K562 (cell line): ENCODE data around the gene BNC2. TPM values are rescaled to one million over a fixed set of nuclear protein-coding genes. Genes with fewer than 3 reads are reported as not detected.

ENCODE experiments used
- ATAC-seq: fragments of 200-7000 bp; cut with Tn5 transposase; 3 replicates; pipeline ENCODE4 v1.9.1; 2020; ENCODE audit warnings: moderate library complexity
- BruUV-seq: library from RNA; stranded (reverse); fragments of 400-500 nt; replicated peaks from 2 replicates; lab custom pipeline; 2021; lab: Mats Ljungman, UMichigan
- CTCF ChIA-PET: fragments of 300-600 bp; formaldehyde crosslinking; extraction: SDS; loops from one replicate; lab custom pipeline; 2021; ENCODE audit warnings: low intra/inter-chr PET ratio; lab: Yijun Ruan, JAX
- POLR2A ChIA-PET: fragments of 300-600, 350-650 bp; sonication (Branson Sonifier 250); formaldehyde crosslinking; extraction: SDS; loops from one replicate; lab custom pipeline; 2021; ENCODE audit warnings: antibody characterized with exemption, inconsistent platforms; lab: Yijun Ruan, JAX
- DNase-seq, 4 experiments: peaks; one replicate each; pipeline versions ENCODE4 v3.0.0 to v3.0.0-alpha.2; 2011 to 2018; ENCODE audit warnings: low spot score in 3 of 4, mixed read lengths in 3 of 4; ENCODE audit errors: extremely low read depth in 1 of 4
- FAIRE-seq: peaks from 2 replicates; lab custom pipeline; 2011; peaks lifted over from hg19 to GRCh38; lab: Jason Lieb, UNC
- H2AFZ ChIP-seq: 2 replicates; pipeline ENCODE4 v1.6.0; 2011; ENCODE audit warnings: low read depth, low read length, control low read depth, inconsistent platforms
- H3K27ac ChIP-seq: fragments of 200-600 bp; 3 replicates; pipeline ENCODE4 v1.8.0; 2011; ENCODE audit warnings: low read depth, mild to moderate bottlenecking, control low read depth, inconsistent platforms, low read length, moderate library complexity, mixed read lengths; ENCODE audit errors: extremely low read depth
- H3K27me3 ChIP-seq, 2 experiments: fragments of 300-600 bp in 1 of 2; 2 replicates in 1 of 2; 3 replicates in 1 of 2; pipeline versions ENCODE4 v1.6.0 to v1.8.0; 2011; ENCODE audit warnings: inconsistent platforms in 2 of 2, low read length in 2 of 2, mild to moderate bottlenecking in 1 of 2, mixed read lengths in 1 of 2, moderate library complexity in 1 of 2; ENCODE audit not compliant: control insufficient read depth in 2 of 2, insufficient read depth in 2 of 2
- H3K36me3 ChIP-seq: fragments of 300-600 bp; 3 replicates; pipeline ENCODE4 v1.8.0; 2011; ENCODE audit warnings: mild to moderate bottlenecking, low read length, inconsistent platforms; ENCODE audit not compliant: control insufficient read depth, insufficient read depth
- H3K4me1 ChIP-seq, 2 experiments: fragments of 200-600 bp in 1 of 2; replicated peaks in 1 of 2; 2 replicates in 1 of 2; 3 replicates in 1 of 2; pipeline versions ENCODE4 v1.5.1 to v1.8.0; 2011; ENCODE audit warnings: inconsistent platforms in 2 of 2, low read length in 2 of 2, mild to moderate bottlenecking in 1 of 2, mixed read lengths in 1 of 2, moderate library complexity in 1 of 2; ENCODE audit not compliant: control insufficient read depth in 2 of 2, insufficient read depth in 2 of 2
- H3K4me2 ChIP-seq: 2 replicates; pipeline ENCODE4 v1.6.1; 2011; ENCODE audit warnings: low read length, control low read depth, inconsistent platforms, mixed read lengths; ENCODE audit not compliant: insufficient read depth
- H3K4me3 ChIP-seq: fragments of 200-600 bp; sonication (generic), shearing (Covaris generic); 2 replicates; pipeline ENCODE4 v1.5.1; 2016; ENCODE audit warnings: control low read depth, inconsistent platforms
- H3K79me2 ChIP-seq: fragments of 200-600 bp; 3 replicates; pipeline ENCODE4 v1.8.0; 2011; ENCODE audit warnings: low read length, inconsistent platforms; ENCODE audit not compliant: control insufficient read depth, insufficient read depth
- H3K9ac ChIP-seq, 2 experiments: 2 replicates each; pipeline versions ENCODE4 v1.6.0 to v1.6.1; 2011; ENCODE audit warnings: low read depth in 2 of 2, low read length in 2 of 2, control low read depth in 1 of 2, inconsistent platforms in 1 of 2, mild to moderate bottlenecking in 1 of 2, mixed read lengths in 1 of 2; ENCODE audit not compliant: insufficient read depth in 1 of 2
- H3K9me1 ChIP-seq: one replicate; pipeline ENCODE4 v1.6.0; 2011; ENCODE audit warnings: inconsistent platforms, mild to moderate bottlenecking, low read length, moderate library complexity; ENCODE audit not compliant: control insufficient read depth, insufficient read depth
- H3K9me3 ChIP-seq: replicated peaks from 2 replicates; pipeline ENCODE4 v1.5.1; 2011; ENCODE audit warnings: low read depth, low read length, inconsistent platforms; ENCODE audit not compliant: control insufficient read depth, insufficient read depth
- H4K20me1 ChIP-seq: replicated peaks from 2 replicates; pipeline ENCODE4 v1.6.1; 2011; ENCODE audit warnings: low read length, inconsistent platforms, mixed read lengths; ENCODE audit not compliant: control insufficient read depth, insufficient read depth
- CHD1 ChIP-seq: fragments of 200-600 bp; sonication (generic); IDR thresholded peaks from one replicate; pipeline ENCODE4 v1.6.1; 2012; ENCODE audit warnings: mild to moderate bottlenecking, moderate library complexity, low read length, inconsistent platforms
- FUS ChIP-seq: fragments of 200-400 bp; formaldehyde crosslinking; optimal IDR thresholded peaks from 2 replicates; pipeline ENCODE3; 2017; ENCODE audit warnings: low read depth, low read length
- GTF3C2 ChIP-seq: IDR thresholded peaks from 3 replicates; pipeline ENCODE4 v1.6.1; 2011; ENCODE audit warnings: borderline replicate concordance, mild to moderate bottlenecking, moderate library complexity; ENCODE audit not compliant: insufficient read length; ENCODE audit errors: extremely low read depth
- HNRNPH1 ChIP-seq: fragments of 200-400 bp; formaldehyde crosslinking; optimal IDR thresholded peaks from 2 replicates; pipeline ENCODE3; 2017; ENCODE audit warnings: low read depth, mild to moderate bottlenecking, low read length, moderate library complexity
- MEIS2 ChIP-seq: fragments of 450-650 bp; IDR thresholded peaks from 2 replicates; pipeline ENCODE4 v1.6.1; 2014; ENCODE audit warnings: mild to moderate bottlenecking; ENCODE audit not compliant: partially characterized antibody
- NFYB ChIP-seq: IDR thresholded peaks from 2 replicates; pipeline ENCODE4 v1.6.1; 2011; ENCODE audit warnings: mild to moderate bottlenecking, moderate library complexity; ENCODE audit not compliant: insufficient read length; ENCODE audit errors: extremely low read depth
- RBM39 ChIP-seq: fragments of 200-400 bp; formaldehyde crosslinking; optimal IDR thresholded peaks from 2 replicates; pipeline ENCODE3; 2018; ENCODE audit warnings: low read depth, low read length
- SIN3A ChIP-seq, 2 experiments: fragments of 150-350 bp in 1 of 2; IDR thresholded peaks; 2 replicates each; pipeline ENCODE4 v1.6.1; 2011 to 2016; ENCODE audit warnings: borderline replicate concordance in 2 of 2, low read depth in 2 of 2, low read length in 2 of 2, mild to moderate bottlenecking in 2 of 2, moderate library complexity in 2 of 2; ENCODE audit not compliant: control insufficient read depth in 1 of 2
- SOX6 ChIP-seq: fragments of 450-650 bp; IDR thresholded peaks from 2 replicates; pipeline ENCODE4 v1.6.1; 2014; ENCODE audit warnings: mild to moderate bottlenecking
- SREBF1 ChIP-seq: fragments of 150-350 bp; IDR thresholded peaks from 2 replicates; pipeline ENCODE4 v1.6.1; 2014; ENCODE audit warnings: antibody characterized with exemption, low read depth, low read length, borderline replicate concordance
- STAT5A ChIP-seq: IDR thresholded peaks from 2 replicates; pipeline ENCODE4 v1.6.1; 2012; ENCODE audit warnings: low read length, inconsistent platforms, borderline replicate concordance
- ZNF347 ChIP-seq: fragments of 450-650 bp; formaldehyde crosslinking; IDR thresholded peaks from 2 replicates; pipeline ENCODE4 v1.4.0; 2020; ENCODE audit warnings: low read depth, mild to moderate bottlenecking, moderate library complexity
- ZNF57 ChIP-seq: fragments of 450-650 bp; formaldehyde crosslinking; IDR thresholded peaks from 2 replicates; pipeline ENCODE4 v1.4.0; 2020; ENCODE audit warnings: mild to moderate bottlenecking, moderate library complexity
- ZNF695 ChIP-seq: fragments of 450-650 bp; formaldehyde crosslinking; IDR thresholded peaks from 2 replicates; pipeline ENCODE4 v1.4.0; 2020; ENCODE audit warnings: mild to moderate bottlenecking, moderate library complexity
- WGBS: fragments of 100-300 bp; shearing (Covaris generic); methylation state at CpG from one replicate; pipeline ENCODE4 v1.1.6; 2016; ENCODE audit warnings: low coverage, mixed read lengths; ENCODE audit not compliant: insufficient coverage; ENCODE audit errors: missing lambda C conversion rate; 5-methylcytosine and 5-hydroxymethylcytosine counted together
- in situ Hi-C: fragments of 300-500 bp; cut with MboI; formaldehyde crosslinking; loops from 4 replicates; pipeline ENCODE4 v1.15.0; 2018; ENCODE audit warnings: inconsistent platforms, mixed read lengths
- intact Hi-C: fragments of 100-400 bp; cut with micrococcal nuclease; formaldehyde crosslinking; loops from 2 replicates; pipeline ENCODE4 v1.14.2; 2022
- polyA plus RNA-seq, 8 experiments: library from polyadenylated mRNA; depleted of rRNA in 4 of 8; stranded (reverse) in 5 of 8; unstranded in 3 of 8; fragments of >200 nt; fragmentation: Nextera tagmentation in 2 of 8; fragmentation: Illumina TruSeq in 1 of 8; extraction: Ambion mirVana in 2 of 8; extraction: Trizol in 1 of 8; gene quantifications; 2 replicates each; pipeline versions ENCODE4 v1.2.1 to v1.2.3, GENCODE V29; 2011 to 2014; ENCODE audit warnings: inconsistent platforms in 1 of 8, missing spikeins in 1 of 8
- total RNA-seq, 7 experiments: library from RNA; depleted of rRNA in 6 of 7; stranded (reverse); fragments of >200 nt in 6 of 7; fragmentation: Illumina TruSeq in 2 of 7; extraction: Trizol in 2 of 7; gene quantifications; 2 replicates each; pipeline versions ENCODE4 v1.2.1 to v1.2.3, GENCODE V29; 2011 to 2021; ENCODE audit warnings: low replicate concordance in 1 of 7

BNC2 gene
- total and polyA plus RNA-seq, 9 of the 15 experiments (the other 6 are each of a cell fraction or from before 2014, with no cell fraction given): not detected

- Histone ChIP-seq H3K9me3 (no peaks in the 10 kb centered on the region), H3K27me3 (no peaks in the 10 kb centered on the region), H4K20me1 (no peaks in the 10 kb centered on the region), H3K79me2 (no peaks in the 10 kb centered on the region), H3K9ac (no peak overlapping the region), H3K36me3 (no peaks in the 10 kb centered on the region), H3K4me2 (no peak overlapping the region), H3K4me3 (no peak overlapping the region), H2AFZ (no peak overlapping the region), H3K9me1 (no peaks in the 10 kb centered on the region), H3K27ac (no peak overlapping the region), H3K4me1 (no peaks in the 10 kb centered on the region)
- DNase-seq: no peak
- in situ Hi-C loops: no loop called here
- FAIRE-seq: no peak
- 0% methylated on average over 2 of the region's 2 CpGs for WGBS
- intact Hi-C loops: no loop called here
- TF ChIP-seq NFYB (no peak), FUS (no peak), SOX6 (no peak), ZNF57 (no peak), SIN3A (IDR thresholded peaks at IDR 0.05; ENCODE audit: borderline replicate concordance in 2 of 2, control insufficient read depth in 1 of 2, low read depth in 2 of 2, low read length in 2 of 2) (no peak), CHD1 (no peak), SREBF1 (no peak), ZNF347 (CRISPR knock-in tag) (no peak), GTF3C2 (no peak), ZNF695 (no peak), STAT5A (no peak), MEIS2 (no peak), RBM39 (no peak), HNRNPH1 (no peak)
- ATAC-seq: no peak
- no TSS peak for BruUV-seq
- ChIA-PET CTCF (no interaction called here), POLR2A (no interaction called here)
Measured at GRCh38 chr9:16627521-16627920, 242.9 kb downstream of the BNC2 start.
